ENCODE measurements around the gene ATP11A. TPM values are rescaled to one million over a fixed set of nuclear protein-coding genes. Genes with fewer than 3 reads are reported as not detected.

The ATP11A gene
- total RNA-seq, 2 donors from 2014 or later, result 122 to 140 TPM

- Histone ChIP-seq H3K9ac (ENCODE audit: extremely low read depth, low read length, poor library complexity, severe bottlenecking) (no peak overlapping the region), H3K9me3 (ENCODE audit: control insufficient read depth, low read length) (no peaks in the 10 kb centered on the region), H3K27me3 (ENCODE audit: control insufficient read depth, insufficient read depth, low read length, poor library complexity, severe bottlenecking) (no peaks in the 10 kb centered on the region), H3K27ac (ENCODE audit: low read depth, low read length) (no peak overlapping the region), H3K36me3 (ENCODE audit: control insufficient read depth, insufficient read depth, low read length) (no peaks in the 10 kb centered on the region), H3K4me1 (ENCODE audit: control insufficient read depth, insufficient read depth, low read length) (peaks cover 1% of the 10 kb centered on the region), H3K4me3 (ENCODE audit: low read length) (no peak overlapping the region)
- no peaks in the 10 kb centered on the region for H3K27me3 Mint-ChIP-seq (ENCODE audit: insufficient read depth)
- 93 to 95% methylated on average over 4 to 7 of the region's 7 CpGs for WGBS, 2 experiments (ENCODE audit: insufficient coverage in 1 of 2, insufficient read length in 1 of 2)
- no peak overlapping the region for H3K27ac Mint-ChIP-seq
- H3K36me3 Mint-ChIP-seq (ENCODE audit: low read depth), result peaks cover 6% of the 10 kb centered on the region
- peaks cover 33% of the 10 kb centered on the region for H3K4me1 Mint-ChIP-seq
- no peaks in the 10 kb centered on the region for H3K9me3 Mint-ChIP-seq
- no peak for DNase-seq
- no peak for TF ChIP-seq CTCF (conservative IDR thresholded peaks at IDR 0.05)
- no peak overlapping the region for H3K4me3 Mint-ChIP-seq
Measured at GRCh38 chr13:112738606-112739005, 48.8 kb downstream of the ATP11A start.

GRCh38 chr13:112740502-112741131 is 50.8 kb downstream of the ATP11A start:
- Histone ChIP-seq H3K36me3 (ENCODE audit: control insufficient read depth, insufficient read depth, low read length) (no peaks in the 10 kb centered on the region), H3K9me3 (ENCODE audit: control insufficient read depth, low read length) (no peaks in the 10 kb centered on the region), H3K9ac (ENCODE audit: extremely low read depth, low read length, poor library complexity, severe bottlenecking) (no peak overlapping the region), H3K4me3 (ENCODE audit: low read length) (no peak overlapping the region), H3K27me3 (ENCODE audit: control insufficient read depth, insufficient read depth, low read length, poor library complexity, severe bottlenecking) (no peaks in the 10 kb centered on the region), H3K4me1 (ENCODE audit: control insufficient read depth, insufficient read depth, low read length) (no peaks in the 10 kb centered on the region), H3K27ac (ENCODE audit: low read depth, low read length) (no peak overlapping the region)
- Mint-ChIP-seq H3K4me3 (no peak overlapping the region), H3K4me1 (peaks cover 20% of the 10 kb centered on the region), H3K27me3 (ENCODE audit: insufficient read depth) (no peaks in the 10 kb centered on the region), H3K36me3 (ENCODE audit: low read depth) (peaks cover 6% of the 10 kb centered on the region), H3K27ac (no peak overlapping the region), H3K9me3 (no peaks in the 10 kb centered on the region)
- DNase-seq, result no peak
- TF ChIP-seq CTCF (conservative IDR thresholded peaks at IDR 0.05), result no peak
- 87 to 95% methylated on average over 17 to 19 of the region's 19 CpGs for WGBS, 2 experiments (ENCODE audit: insufficient coverage in 1 of 2, insufficient read length in 1 of 2)

GRCh38 chr13:112741185-112741755 is 51.4 kb downstream of the ATP11A start:
- Mint-ChIP-seq H3K36me3 (ENCODE audit: low read depth) (peaks cover 8% of the 10 kb centered on the region), H3K4me1 (peaks cover 14% of the 10 kb centered on the region), H3K4me3 (no peak overlapping the region), H3K27me3 (ENCODE audit: insufficient read depth) (no peaks in the 10 kb centered on the region), H3K9me3 (no peaks in the 10 kb centered on the region), H3K27ac (no peak overlapping the region)
- 91 to 95% methylated on average over 9 to 15 of the region's 15 CpGs for WGBS, 2 experiments (ENCODE audit: insufficient coverage in 1 of 2, insufficient read length in 1 of 2)
- no peaks in the 10 kb centered on the region for H3K36me3 ChIP-seq (ENCODE audit: control insufficient read depth, insufficient read depth, low read length)
- no peaks in the 10 kb centered on the region for H3K27me3 ChIP-seq (ENCODE audit: control insufficient read depth, insufficient read depth, low read length, poor library complexity, severe bottlenecking)
- no peak overlapping the region for H3K27ac ChIP-seq (ENCODE audit: low read depth, low read length)
- DNase-seq, result no peak
- no peaks in the 10 kb centered on the region for H3K9me3 ChIP-seq (ENCODE audit: control insufficient read depth, low read length)
- TF ChIP-seq CTCF (conservative IDR thresholded peaks at IDR 0.05), result no peak
- H3K4me3 ChIP-seq (ENCODE audit: low read length), result no peak overlapping the region
- H3K9ac ChIP-seq (ENCODE audit: extremely low read depth, low read length, poor library complexity, severe bottlenecking), result no peak overlapping the region
- H3K4me1 ChIP-seq (ENCODE audit: control insufficient read depth, insufficient read depth, low read length), result no peaks in the 10 kb centered on the region

Measured in endodermal cell (in vitro differentiated cells).